ENCODE data around the gene JPT2.
"Not testable (repeated sequence)": the region's sequence is repeated elsewhere in the genome, so short reads cannot be mapped to it uniquely, and the experiment has no call there.

The JPT2 gene

GRCh38 chr16:1727651-1728624 lies 49.9 kb downstream of the JPT2 start:
- H3K4me3 ChIP-seq (ENCODE audit: low read depth, low read length), result no peak overlapping the region
- TF ChIP-seq CTCF (IDR thresholded peaks at IDR 0.05; ENCODE audit: low read depth, low read length), result no peak

GRCh38 chr16:1729026-1729425 lies 50.9 kb downstream of the JPT2 start:
- TF ChIP-seq CTCF (IDR thresholded peaks at IDR 0.05; ENCODE audit: low read depth, low read length), result no peak
- H3K4me3 ChIP-seq (ENCODE audit: low read depth, low read length), result no peak overlapping the region

GRCh38 chr16:1729445-1729844 lies 51.4 kb downstream of the JPT2 start:
- TF ChIP-seq CTCF (IDR thresholded peaks at IDR 0.05; ENCODE audit: low read depth, low read length), result no peak
- no peak overlapping the region for H3K4me3 ChIP-seq (ENCODE audit: low read depth, low read length)

GRCh38 chr16:1731073-1731472 lies 53.0 kb downstream of the JPT2 start:
- no peak for TF ChIP-seq CTCF (IDR thresholded peaks at IDR 0.05; ENCODE audit: low read depth, low read length)
- H3K4me3 ChIP-seq (ENCODE audit: low read depth, low read length), result no peak overlapping the region

GRCh38 chr16:1731603-1732002 lies 53.5 kb downstream of the JPT2 start:
- TF ChIP-seq CTCF (IDR thresholded peaks at IDR 0.05; ENCODE audit: low read depth, low read length), result no peak

GRCh38 chr16:1732071-1732470 lies 54.0 kb downstream of the JPT2 start:
- TF ChIP-seq CTCF (IDR thresholded peaks at IDR 0.05; ENCODE audit: low read depth, low read length), result no peak
- H3K4me3 ChIP-seq (ENCODE audit: low read depth, low read length), result no peak overlapping the region

More at GRCh38 chr16:1731603-1732002, 53.5 kb downstream of the JPT2 start:
- no peak overlapping the region for H3K4me3 ChIP-seq (ENCODE audit: low read depth, low read length)

- not testable (repeated sequence) for H3K4me3 ChIP-seq (ENCODE audit: low read depth, low read length)
These were observed 54.5 kb downstream of the JPT2 start for GRCh38 chr16:1732551-1732987.

All from WI38 (cell line).